22Rv1 (cell line): ENCODE data around the gene DYNLL1.

Source experiments
- H3K27ac ChIP-seq: fragments of 450-650 bp; 2 replicates; pipeline ENCODE4 v1.5.1; 2017
- ZFX ChIP-seq: fragments of 450-650 bp; IDR thresholded peaks from 2 replicates; pipeline ENCODE4 v1.6.1; 2017; ENCODE audit warnings: antibody characterized with exemption, borderline replicate concordance
- TF ChIP-seq, protein P1 (sequence below): fragments of 450-650 bp; IDR thresholded peaks from 2 replicates; pipeline ENCODE4 v1.5.1; 2017; ENCODE audit warnings: mild to moderate bottlenecking

Gene DYNLL1

DNA sequence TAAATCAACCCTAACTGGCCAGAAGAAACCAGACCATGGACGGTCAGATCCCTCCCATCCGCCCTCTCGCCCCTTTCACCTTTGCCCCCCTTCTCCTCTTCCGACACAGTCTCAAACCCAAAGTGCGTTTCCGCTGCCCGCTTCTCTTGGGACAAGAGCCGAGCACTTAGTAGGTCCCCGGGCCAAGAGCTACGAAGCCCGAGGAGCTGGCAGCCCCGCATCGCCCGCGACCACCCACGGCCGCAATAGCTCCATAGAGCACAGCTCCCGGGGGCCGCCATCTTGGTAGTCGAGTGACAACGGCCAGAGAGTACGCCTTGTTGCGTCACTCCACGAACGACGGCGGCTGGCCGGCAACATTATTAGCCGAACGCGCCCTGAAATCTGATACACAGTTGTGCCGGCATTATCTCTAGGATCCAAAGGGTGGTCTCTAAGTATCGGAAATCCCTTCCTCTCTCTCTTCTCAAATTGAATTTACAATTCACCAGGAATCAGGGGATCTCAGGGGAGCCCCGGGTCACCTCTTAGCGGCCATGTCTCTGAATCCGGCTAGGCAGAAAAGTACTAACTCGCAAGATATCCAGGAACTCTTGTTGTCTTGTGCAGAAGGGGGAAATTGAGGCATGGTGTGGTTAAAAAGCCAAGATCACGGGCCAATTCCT, 33.1 kb downstream of the DYNLL1 start, which contains the start of gene COQ5:
Gene COQ5 (minus strand): TSS at position 298 of the 665 bp plus-strand sequence. CDS start 17 bp downstream, at position 281.
- peak within 1 kb of the TSS; percentile 93 for H3K27ac ChIP-seq
- TF ChIP-seq, protein P1, sequence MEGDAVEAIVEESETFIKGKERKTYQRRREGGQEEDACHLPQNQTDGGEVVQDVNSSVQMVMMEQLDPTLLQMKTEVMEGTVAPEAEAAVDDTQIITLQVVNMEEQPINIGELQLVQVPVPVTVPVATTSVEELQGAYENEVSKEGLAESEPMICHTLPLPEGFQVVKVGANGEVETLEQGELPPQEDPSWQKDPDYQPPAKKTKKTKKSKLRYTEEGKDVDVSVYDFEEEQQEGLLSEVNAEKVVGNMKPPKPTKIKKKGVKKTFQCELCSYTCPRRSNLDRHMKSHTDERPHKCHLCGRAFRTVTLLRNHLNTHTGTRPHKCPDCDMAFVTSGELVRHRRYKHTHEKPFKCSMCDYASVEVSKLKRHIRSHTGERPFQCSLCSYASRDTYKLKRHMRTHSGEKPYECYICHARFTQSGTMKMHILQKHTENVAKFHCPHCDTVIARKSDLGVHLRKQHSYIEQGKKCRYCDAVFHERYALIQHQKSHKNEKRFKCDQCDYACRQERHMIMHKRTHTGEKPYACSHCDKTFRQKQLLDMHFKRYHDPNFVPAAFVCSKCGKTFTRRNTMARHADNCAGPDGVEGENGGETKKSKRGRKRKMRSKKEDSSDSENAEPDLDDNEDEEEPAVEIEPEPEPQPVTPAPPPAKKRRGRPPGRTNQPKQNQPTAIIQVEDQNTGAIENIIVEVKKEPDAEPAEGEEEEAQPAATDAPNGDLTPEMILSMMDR = no peak
- TF ChIP-seq ZFX = no peak

DNA sequence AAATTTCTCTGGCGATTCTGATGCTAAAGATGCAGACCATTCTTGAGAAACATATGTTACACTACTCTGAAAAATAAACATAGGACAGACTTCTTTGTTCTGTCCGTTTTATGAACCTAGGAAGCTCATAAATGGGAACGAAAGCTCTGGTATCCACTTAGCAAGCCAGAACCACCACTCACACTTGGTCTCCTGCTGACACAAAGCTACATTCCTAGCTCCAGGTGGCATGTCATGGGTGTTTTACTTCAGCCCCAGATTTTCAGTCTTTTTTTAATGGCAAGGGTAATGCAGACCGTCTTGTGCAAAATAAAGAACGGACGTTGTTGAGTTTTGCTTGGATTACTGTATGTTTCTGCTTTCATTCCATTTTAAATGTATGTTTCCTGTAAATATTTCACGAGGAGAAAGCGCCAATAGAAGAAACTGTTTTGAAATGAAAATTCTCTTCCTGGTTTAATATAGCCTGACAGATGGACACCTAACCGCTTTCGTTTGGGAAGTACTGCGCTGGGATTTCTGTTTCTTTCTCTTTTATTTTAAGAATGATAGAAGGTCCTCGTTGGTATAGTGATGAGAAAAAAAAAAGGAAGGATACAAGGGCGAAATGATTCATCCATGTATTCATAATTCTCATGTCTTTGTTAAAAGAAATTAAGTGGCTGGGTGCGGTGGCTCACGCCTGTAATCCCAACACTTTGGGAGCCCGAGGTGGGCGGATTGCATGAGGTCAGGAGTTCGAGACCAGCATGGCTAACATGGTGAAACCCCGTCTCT, 33.9 kb downstream of the DYNLL1 start:
- peak overlapping the region; percentile 93 for H3K27ac ChIP-seq
- TF ChIP-seq, protein P1 = peak; percentile 19; the same call in 1 of the 2 replicates
- TF ChIP-seq ZFX = no peak

DNA sequence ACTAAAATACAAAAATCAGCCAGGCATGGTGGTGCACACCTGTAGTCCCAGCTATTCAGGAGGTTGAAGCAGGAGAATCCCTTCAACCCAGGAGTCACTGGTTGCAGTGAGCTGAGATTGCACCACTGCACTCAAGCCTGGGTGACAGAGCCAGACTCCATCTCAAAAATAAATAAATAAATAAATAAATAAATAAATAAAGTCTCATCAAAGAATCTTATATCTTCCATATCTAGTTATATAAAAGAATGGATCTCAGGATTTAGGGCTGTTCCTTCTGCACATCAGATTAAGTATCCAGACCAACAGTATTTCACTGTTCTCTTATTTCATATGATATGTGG, 34.5 kb downstream of the DYNLL1 start:
- H3K27ac ChIP-seq = peak overlapping the region; percentile 93

DNA sequence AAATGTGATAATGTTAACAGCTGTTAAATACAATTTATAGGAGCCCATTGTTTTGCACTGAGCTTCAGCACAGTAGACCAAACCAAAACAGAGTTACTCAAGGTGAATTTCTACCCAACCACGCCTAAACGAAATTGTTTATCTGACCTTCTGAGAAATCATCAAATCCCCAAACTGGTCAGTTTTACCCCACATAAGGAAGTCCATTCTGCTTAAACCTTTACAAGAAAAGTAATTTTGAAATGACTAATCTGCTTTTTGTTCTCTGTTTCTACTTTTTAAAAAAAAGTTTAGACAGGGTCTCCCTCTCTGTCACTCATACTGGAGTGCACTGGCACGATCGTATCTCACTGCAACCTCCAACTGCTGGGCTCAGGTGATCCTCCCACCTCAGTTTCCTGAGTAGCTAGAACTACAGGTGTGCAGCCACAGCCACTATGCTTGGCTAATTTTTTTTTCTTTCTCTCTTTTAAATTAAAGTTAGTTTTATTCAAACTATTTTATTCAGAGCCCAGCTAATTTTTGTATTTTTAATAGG, 36.9 kb downstream of the DYNLL1 start:
- H3K27ac ChIP-seq = no peak overlapping the region

DNA sequence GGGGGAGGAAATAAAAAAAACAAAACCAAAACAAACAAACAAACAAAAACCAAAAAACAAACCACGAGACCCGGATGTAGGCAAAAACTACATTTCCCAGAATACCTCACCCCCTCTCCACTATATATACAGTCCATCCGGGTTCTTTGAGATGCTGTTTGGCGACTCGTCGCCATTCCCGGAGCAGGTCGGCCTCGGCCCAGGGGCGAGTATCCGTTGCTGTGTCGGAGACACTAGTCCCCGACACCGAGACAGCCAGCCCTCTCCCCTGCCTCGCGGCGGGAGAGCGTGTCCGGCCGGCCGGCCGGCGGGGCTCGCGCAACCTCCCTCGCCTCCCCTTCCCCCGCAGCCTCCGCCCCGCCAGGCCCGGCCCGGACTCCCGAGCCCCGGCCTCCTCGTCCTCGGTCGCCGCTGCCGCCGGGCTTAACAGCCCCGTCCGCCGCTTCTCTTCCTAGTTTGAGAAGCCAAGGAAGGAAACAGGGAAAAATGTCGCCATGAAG, 38.3 kb downstream of the DYNLL1 start, which contains the start of gene RNF10:
Gene RNF10 (plus strand): TSS at position 154 of the 500 bp plus-strand sequence. CDS start 456 bp downstream, outside the sequence.
- H3K27ac ChIP-seq = peak within 1 kb of the TSS; percentile 77
- TF ChIP-seq, protein P1 = no peak
- 0 out of 2 replicates have a peak, but pooled peaks have one; percentile 59 for TF ChIP-seq ZFX

More for the DNA sequence above, 36.9 kb downstream of the DYNLL1 start:
- TF ChIP-seq, protein P1 = no peak
- no peak for TF ChIP-seq ZFX

DNA sequence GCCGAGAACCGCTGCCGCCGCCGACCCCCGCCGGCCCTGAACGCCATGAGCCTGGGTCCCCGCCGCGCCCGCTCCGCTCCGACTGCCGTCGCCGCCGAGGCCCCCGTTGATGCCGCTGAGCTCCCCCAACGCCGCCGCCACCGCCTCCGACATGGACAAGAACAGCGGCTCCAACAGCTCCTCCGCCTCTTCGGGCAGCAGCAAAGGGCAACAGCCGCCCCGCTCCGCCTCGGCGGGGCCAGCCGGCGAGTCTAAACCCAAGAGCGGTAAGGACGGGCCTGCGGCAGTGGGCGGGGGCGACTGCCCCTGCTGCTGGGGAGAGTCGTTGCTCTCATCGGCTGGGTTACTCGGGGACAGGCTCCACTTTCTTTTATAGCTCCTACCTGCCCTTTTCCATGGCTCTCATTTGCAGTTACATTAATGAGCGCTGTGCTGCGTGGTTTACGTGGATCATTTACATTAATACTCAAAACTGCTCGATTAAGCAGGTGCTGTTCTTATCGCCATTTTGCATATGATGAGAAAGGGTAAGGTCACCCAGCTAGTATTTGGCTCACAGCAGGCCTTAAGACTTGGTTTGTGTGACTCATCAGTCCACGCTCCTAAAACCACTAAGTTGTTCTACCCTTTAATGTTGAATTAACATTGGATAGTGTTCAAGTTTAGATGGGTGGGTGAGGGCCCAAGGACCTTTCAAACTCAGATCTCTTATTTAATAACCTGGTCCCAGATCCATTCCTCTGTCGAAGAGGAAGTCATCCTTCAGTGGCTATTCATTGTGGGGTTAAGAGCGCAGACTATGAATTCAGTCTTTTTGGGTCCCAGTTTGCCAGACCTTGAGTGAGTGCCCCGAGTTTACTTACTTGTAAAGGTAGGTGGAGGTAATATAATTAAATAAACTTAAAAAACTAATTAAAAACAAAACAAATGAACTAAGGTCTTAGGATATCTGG, 39.1 kb downstream of the DYNLL1 start:
- H3K27ac ChIP-seq = peak overlapping the region; percentile 77
- no peak; the same call in 1 of the 2 replicates for TF ChIP-seq ZFX
- TF ChIP-seq, protein P1 = no peak
